ENCODE data around the gene RRP7A. TPM values are rescaled to one million over a fixed set of nuclear protein-coding genes. Genes with fewer than 3 reads are reported as not detected.

Gene RRP7A
- total RNA-seq, 1 experiment from 2014 or later = 50.8 TPM

DNA sequence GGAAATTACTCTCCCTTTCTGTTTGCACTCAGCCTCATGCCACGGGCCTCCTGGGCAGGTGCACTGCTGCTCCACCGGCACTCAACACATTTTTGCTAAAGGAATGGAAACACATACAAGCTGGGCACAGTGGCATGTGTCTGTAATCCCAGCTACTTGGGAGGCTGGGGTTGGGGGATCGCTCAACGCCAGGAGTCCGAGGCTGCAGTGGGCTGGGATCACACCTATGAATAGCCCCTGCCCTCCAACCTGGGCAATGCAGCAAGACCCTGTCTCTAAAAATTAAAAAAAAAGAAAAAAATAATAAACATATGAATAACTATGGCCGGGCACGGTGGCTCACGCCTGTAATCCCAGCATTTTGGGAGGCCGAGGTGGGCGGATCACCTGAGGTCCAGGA lies 30.6 kb downstream of the RRP7A start:
- no peaks in the 10 kb centered on the region for H3K9me2 ChIP-seq (ENCODE audit: insufficient read depth)
- POLR2A ChIA-PET = no interaction called here

DNA sequence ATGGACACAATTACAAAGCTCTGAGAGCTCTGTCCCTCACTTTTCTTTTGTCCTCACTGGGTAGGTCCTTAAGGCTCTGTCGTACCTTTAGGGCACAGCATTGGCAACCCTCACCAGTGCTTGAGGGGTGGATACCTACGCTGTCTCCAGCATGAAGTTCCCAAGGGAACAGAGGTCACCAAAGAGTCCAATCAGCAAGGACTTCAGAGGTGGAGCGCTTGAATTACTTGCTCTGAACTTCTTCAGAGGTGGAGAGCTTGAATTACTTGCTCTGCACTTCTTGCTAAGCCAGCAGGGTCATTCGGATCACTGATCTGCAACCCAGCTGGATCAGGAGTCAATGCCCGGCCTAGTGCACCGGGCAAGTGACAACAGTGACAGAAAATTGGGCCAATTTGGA lies 35.1 kb downstream of the RRP7A start:
- H3K9me3 ChIP-seq (ENCODE audit: control insufficient read depth in 1 of 2, insufficient read depth in 1 of 2, low read depth in 1 of 2, low read length in 2 of 2) = no peaks in the 10 kb centered on the region
- no peak overlapping the region for H3K4me3 ChIP-seq (replicated peaks in 1 of 2; ENCODE audit: low read depth in 1 of 2, low read length in 2 of 2)
- H3K79me2 ChIP-seq (ENCODE audit: insufficient read depth, low read length) = no peaks in the 10 kb centered on the region
- CTCF ChIA-PET = no interaction called here
- no peaks in the 10 kb centered on the region for H3K9me2 ChIP-seq (ENCODE audit: insufficient read depth)
- H3K9ac ChIP-seq (ENCODE audit: low read length) = no peak overlapping the region
- TF ChIP-seq SRF (IDR thresholded peaks at IDR 0.05; ENCODE audit: low read depth) (no peak), CEBPB (IDR thresholded peaks at IDR 0.05; ENCODE audit: low read depth) (no peak), CBX3 (IDR thresholded peaks at IDR 0.05; ENCODE audit: low read depth) (no peak), POLR2A (IDR thresholded peaks at IDR 0.05; ENCODE audit: borderline replicate concordance, extremely low read depth, insufficient read depth, insufficient read length) (no peak), YY1 (IDR thresholded peaks at IDR 0.05; ENCODE audit: extremely low read depth, insufficient replicate concordance, low read depth, low read length) (no peak), FOSL1 (IDR thresholded peaks at IDR 0.05; ENCODE audit: low read depth) (no peak)
- TF ChIP-seq, protein P1, sequence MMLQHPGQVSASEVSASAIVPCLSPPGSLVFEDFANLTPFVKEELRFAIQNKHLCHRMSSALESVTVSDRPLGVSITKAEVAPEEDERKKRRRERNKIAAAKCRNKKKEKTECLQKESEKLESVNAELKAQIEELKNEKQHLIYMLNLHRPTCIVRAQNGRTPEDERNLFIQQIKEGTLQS (IDR thresholded peaks at IDR 0.05) = no peak
- TF ChIP-seq, protein P2, sequence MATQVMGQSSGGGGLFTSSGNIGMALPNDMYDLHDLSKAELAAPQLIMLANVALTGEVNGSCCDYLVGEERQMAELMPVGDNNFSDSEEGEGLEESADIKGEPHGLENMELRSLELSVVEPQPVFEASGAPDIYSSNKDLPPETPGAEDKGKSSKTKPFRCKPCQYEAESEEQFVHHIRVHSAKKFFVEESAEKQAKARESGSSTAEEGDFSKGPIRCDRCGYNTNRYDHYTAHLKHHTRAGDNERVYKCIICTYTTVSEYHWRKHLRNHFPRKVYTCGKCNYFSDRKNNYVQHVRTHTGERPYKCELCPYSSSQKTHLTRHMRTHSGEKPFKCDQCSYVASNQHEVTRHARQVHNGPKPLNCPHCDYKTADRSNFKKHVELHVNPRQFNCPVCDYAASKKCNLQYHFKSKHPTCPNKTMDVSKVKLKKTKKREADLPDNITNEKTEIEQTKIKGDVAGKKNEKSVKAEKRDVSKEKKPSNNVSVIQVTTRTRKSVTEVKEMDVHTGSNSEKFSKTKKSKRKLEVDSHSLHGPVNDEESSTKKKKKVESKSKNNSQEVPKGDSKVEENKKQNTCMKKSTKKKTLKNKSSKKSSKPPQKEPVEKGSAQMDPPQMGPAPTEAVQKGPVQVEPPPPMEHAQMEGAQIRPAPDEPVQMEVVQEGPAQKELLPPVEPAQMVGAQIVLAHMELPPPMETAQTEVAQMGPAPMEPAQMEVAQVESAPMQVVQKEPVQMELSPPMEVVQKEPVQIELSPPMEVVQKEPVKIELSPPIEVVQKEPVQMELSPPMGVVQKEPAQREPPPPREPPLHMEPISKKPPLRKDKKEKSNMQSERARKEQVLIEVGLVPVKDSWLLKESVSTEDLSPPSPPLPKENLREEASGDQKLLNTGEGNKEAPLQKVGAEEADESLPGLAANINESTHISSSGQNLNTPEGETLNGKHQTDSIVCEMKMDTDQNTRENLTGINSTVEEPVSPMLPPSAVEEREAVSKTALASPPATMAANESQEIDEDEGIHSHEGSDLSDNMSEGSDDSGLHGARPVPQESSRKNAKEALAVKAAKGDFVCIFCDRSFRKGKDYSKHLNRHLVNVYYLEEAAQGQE (IDR thresholded peaks at IDR 0.05; ENCODE audit: low read depth) = no peak
- TF ChIP-seq, protein P3, sequence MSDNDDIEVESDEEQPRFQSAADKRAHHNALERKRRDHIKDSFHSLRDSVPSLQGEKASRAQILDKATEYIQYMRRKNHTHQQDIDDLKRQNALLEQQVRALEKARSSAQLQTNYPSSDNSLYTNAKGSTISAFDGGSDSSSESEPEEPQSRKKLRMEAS (IDR thresholded peaks at IDR 0.05) = no peak
- BruUV-seq (replicated peaks) = no TSS peak
- no peak overlapping the region for H3K27ac ChIP-seq (ENCODE audit: low read depth, low read length)
- RAD21 ChIA-PET (ENCODE audit: low non-redundant PET in 1 of 2, low total read pairs in 2 of 2, uncharacterized antibody in 2 of 2, unreplicated experiment in 2 of 2) = interaction anchor here in 1 of 2 experiments (0.6 kb wide), 1 partner anchor 26 kb away, joined by 3 read pairs; no protein-coding TSS in a partner anchor
- no peaks in the 10 kb centered on the region for H4K20me1 ChIP-seq (ENCODE audit: insufficient read depth)
- POLR2A ChIA-PET = no interaction called here
- no peaks in the 10 kb centered on the region for H3K36me3 ChIP-seq (ENCODE audit: control insufficient read depth in 1 of 2, insufficient read depth in 2 of 2, low read length in 2 of 2)
- intact Hi-C loops (cut with micrococcal nuclease) = no loop called here
- no peak overlapping the region for H2AFZ ChIP-seq (ENCODE audit: low read depth, low read length, poor library complexity, severe bottlenecking)
- H3K4me1 ChIP-seq (ENCODE audit: control insufficient read depth in 1 of 2, insufficient read depth in 2 of 2, low read length in 2 of 2) = no peaks in the 10 kb centered on the region
- no peaks in the 10 kb centered on the region for H3K27me3 ChIP-seq (ENCODE audit: insufficient read depth, low read length)
- no peak overlapping the region for H3K4me2 ChIP-seq (ENCODE audit: low read length)
- ATAC-seq = no peak
- DNase-seq (ENCODE audit: low read depth, low spot score) = no peak

More for the DNA sequence above, 30.6 kb downstream of the RRP7A start:
- H3K4me3 ChIP-seq (replicated peaks in 1 of 2; ENCODE audit: low read depth in 1 of 2, low read length in 2 of 2) = no peak overlapping the region
- no peaks in the 10 kb centered on the region for H3K27me3 ChIP-seq (ENCODE audit: insufficient read depth, low read length)
- DNase-seq (ENCODE audit: low read depth, low spot score) = no peak
- ChIA-PET RAD21 (ENCODE audit: low non-redundant PET in 1 of 2, low total read pairs in 2 of 2, uncharacterized antibody in 2 of 2, unreplicated experiment in 2 of 2) (no interaction called here), CTCF (no interaction called here)
- no peak overlapping the region for H3K4me2 ChIP-seq (ENCODE audit: low read length)
- H3K27ac ChIP-seq (ENCODE audit: low read depth, low read length) = no peak overlapping the region
- H3K4me1 ChIP-seq (ENCODE audit: control insufficient read depth in 1 of 2, insufficient read depth in 2 of 2, low read length in 2 of 2) = no peaks in the 10 kb centered on the region
- H3K9ac ChIP-seq (ENCODE audit: low read length) = no peak overlapping the region
- no peaks in the 10 kb centered on the region for H3K79me2 ChIP-seq (ENCODE audit: insufficient read depth, low read length)
- H2AFZ ChIP-seq (ENCODE audit: low read depth, low read length, poor library complexity, severe bottlenecking) = no peak overlapping the region
- ATAC-seq = no peak
- no peaks in the 10 kb centered on the region for H3K9me3 ChIP-seq (ENCODE audit: control insufficient read depth in 1 of 2, insufficient read depth in 1 of 2, low read depth in 1 of 2, low read length in 2 of 2)
- BruUV-seq (replicated peaks) = no TSS peak
- TF ChIP-seq, protein P4, sequence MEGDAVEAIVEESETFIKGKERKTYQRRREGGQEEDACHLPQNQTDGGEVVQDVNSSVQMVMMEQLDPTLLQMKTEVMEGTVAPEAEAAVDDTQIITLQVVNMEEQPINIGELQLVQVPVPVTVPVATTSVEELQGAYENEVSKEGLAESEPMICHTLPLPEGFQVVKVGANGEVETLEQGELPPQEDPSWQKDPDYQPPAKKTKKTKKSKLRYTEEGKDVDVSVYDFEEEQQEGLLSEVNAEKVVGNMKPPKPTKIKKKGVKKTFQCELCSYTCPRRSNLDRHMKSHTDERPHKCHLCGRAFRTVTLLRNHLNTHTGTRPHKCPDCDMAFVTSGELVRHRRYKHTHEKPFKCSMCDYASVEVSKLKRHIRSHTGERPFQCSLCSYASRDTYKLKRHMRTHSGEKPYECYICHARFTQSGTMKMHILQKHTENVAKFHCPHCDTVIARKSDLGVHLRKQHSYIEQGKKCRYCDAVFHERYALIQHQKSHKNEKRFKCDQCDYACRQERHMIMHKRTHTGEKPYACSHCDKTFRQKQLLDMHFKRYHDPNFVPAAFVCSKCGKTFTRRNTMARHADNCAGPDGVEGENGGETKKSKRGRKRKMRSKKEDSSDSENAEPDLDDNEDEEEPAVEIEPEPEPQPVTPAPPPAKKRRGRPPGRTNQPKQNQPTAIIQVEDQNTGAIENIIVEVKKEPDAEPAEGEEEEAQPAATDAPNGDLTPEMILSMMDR (IDR thresholded peaks at IDR 0.05 in 2 of 3, conservative IDR thresholded peaks at IDR 0.05 in 1 of 3; ENCODE audit: borderline replicate concordance in 1 of 3, insufficient read depth in 1 of 3, low read depth in 2 of 3, low read length in 2 of 3) = no peak
- TF ChIP-seq, protein P1 (IDR thresholded peaks at IDR 0.05) = no peak
- no peak for TF ChIP-seq EZH2phosphoT487 (IDR thresholded peaks at IDR 0.05; ENCODE audit: borderline replicate concordance)
- no peak for TF ChIP-seq CBX3 (IDR thresholded peaks at IDR 0.05; ENCODE audit: low read depth)
- no peak for TF ChIP-seq SIN3A (IDR thresholded peaks at IDR 0.05; ENCODE audit: low read depth)
- TF ChIP-seq EZH2 (IDR thresholded peaks at IDR 0.05) = no peak
- TF ChIP-seq SRF (IDR thresholded peaks at IDR 0.05; ENCODE audit: low read depth) = no peak
- H3K36me3 ChIP-seq (ENCODE audit: control insufficient read depth in 1 of 2, insufficient read depth in 2 of 2, low read length in 2 of 2) = no peaks in the 10 kb centered on the region
- intact Hi-C loops (cut with micrococcal nuclease) = no loop called here
- H4K20me1 ChIP-seq (ENCODE audit: insufficient read depth) = no peaks in the 10 kb centered on the region

Measured in HCT116 (cell line).